HG03521 (cell line): ENCODE results near the gene COBL.

Experiments
- ATAC-seq: cut with Tn5 transposase; IDR thresholded peaks from one replicate; pipeline ENCODE4 v1.9.1; 2021; ENCODE audit warnings: mild to moderate bottlenecking, moderate library complexity; ENCODE audit not compliant: unreplicated experiment

The COBL gene

GRCh38 chr7:51031216-51031615, 285.4 kb downstream of the COBL start:
- ATAC-seq, result no peak

GRCh38 chr7:51029701-51030191, 286.9 kb downstream of the COBL start:
- no peak for ATAC-seq

GRCh38 chr7:51029131-51029530, 287.5 kb downstream of the COBL start:
- ATAC-seq, result no peak

- ATAC-seq, result no peak
These were observed 288.4 kb downstream of the COBL start for GRCh38 chr7:51027935-51028830.

- no peak for ATAC-seq
These were observed 289.3 kb downstream of the COBL start for GRCh38 chr7:51027106-51027934.

GRCh38 chr7:51026341-51026740, 290.3 kb downstream of the COBL start:
- ATAC-seq, result no peak

- ATAC-seq, result no peak
These were observed 290.9 kb downstream of the COBL start for GRCh38 chr7:51025668-51026067.

GRCh38 chr7:51024867-51025266, 291.7 kb downstream of the COBL start:
- no peak for ATAC-seq

- ATAC-seq, result no peak
These were observed 293.1 kb downstream of the COBL start for GRCh38 chr7:51023547-51023946.

GRCh38 chr7:51022821-51023220, 293.8 kb downstream of the COBL start:
- ATAC-seq, result no peak

- ATAC-seq, result no peak
These were observed 294.6 kb downstream of the COBL start for GRCh38 chr7:51021906-51022570.

- ATAC-seq, result no peak
These were observed 295.7 kb downstream of the COBL start for GRCh38 chr7:51020944-51021343.

GRCh38 chr7:51019891-51020870, 296.4 kb downstream of the COBL start:
- no peak for ATAC-seq

GRCh38 chr7:51019191-51019844, 297.3 kb downstream of the COBL start:
- ATAC-seq, result no peak

- no peak for ATAC-seq
These were observed 298.8 kb downstream of the COBL start for GRCh38 chr7:51017576-51018535.

- no peak for ATAC-seq
These were observed 300.1 kb downstream of the COBL start for GRCh38 chr7:51016546-51016945.

GRCh38 chr7:51015581-51015980, 301.0 kb downstream of the COBL start:
- no peak for ATAC-seq

GRCh38 chr7:51014811-51015210, 301.8 kb downstream of the COBL start:
- ATAC-seq, result no peak
